ENCODE data around the gene MPC1.

The MPC1 gene

GRCh38 chr6:166422201-166422940 is 39.6 kb upstream of the MPC1 start:
- peaks cover 9% of the 10 kb centered on the region for H3K36me3 ChIP-seq
- H3K4me3 ChIP-seq (ENCODE audit: low read depth, low read length) = no peak overlapping the region
- H3K27me3 ChIP-seq = no peaks in the 10 kb centered on the region
- no peak for TF ChIP-seq CTCF (IDR thresholded peaks at IDR 0.05; ENCODE audit: low read depth, low read length)
- DNase-seq = no peak
- H3K4me1 ChIP-seq = no peaks in the 10 kb centered on the region
- H3K9me3 ChIP-seq = no peaks in the 10 kb centered on the region

- no peak for DNase-seq
- H3K4me3 ChIP-seq (ENCODE audit: low read depth, low read length) = no peak overlapping the region
- TF ChIP-seq CTCF (IDR thresholded peaks at IDR 0.05; ENCODE audit: low read depth, low read length) = peak; percentile 29
- H3K36me3 ChIP-seq = peaks cover 9% of the 10 kb centered on the region
- no peaks in the 10 kb centered on the region for H3K27me3 ChIP-seq
- no peaks in the 10 kb centered on the region for H3K9me3 ChIP-seq
- H3K4me1 ChIP-seq = no peaks in the 10 kb centered on the region
Measured at GRCh38 chr6:166420351-166420750, 37.6 kb upstream of the MPC1 start.

GRCh38 chr6:166419717-166420116 is 37.0 kb upstream of the MPC1 start:
- H3K4me3 ChIP-seq (ENCODE audit: low read depth, low read length) = no peak overlapping the region
- DNase-seq = no peak
- no peak for TF ChIP-seq CTCF (IDR thresholded peaks at IDR 0.05; ENCODE audit: low read depth, low read length)
- H3K27me3 ChIP-seq = no peaks in the 10 kb centered on the region
- no peaks in the 10 kb centered on the region for H3K4me1 ChIP-seq
- peaks cover 9% of the 10 kb centered on the region for H3K36me3 ChIP-seq
- H3K9me3 ChIP-seq = no peaks in the 10 kb centered on the region

GRCh38 chr6:166419286-166419685 is 36.5 kb upstream of the MPC1 start:
- no peaks in the 10 kb centered on the region for H3K27me3 ChIP-seq
- no peaks in the 10 kb centered on the region for H3K4me1 ChIP-seq
- DNase-seq = no peak
- no peak for TF ChIP-seq CTCF (IDR thresholded peaks at IDR 0.05; ENCODE audit: low read depth, low read length)
- no peak overlapping the region for H3K4me3 ChIP-seq (ENCODE audit: low read depth, low read length)
- no peaks in the 10 kb centered on the region for H3K9me3 ChIP-seq
- peaks cover 9% of the 10 kb centered on the region for H3K36me3 ChIP-seq

- Histone ChIP-seq H3K9me3 (no peaks in the 10 kb centered on the region), H3K27me3 (no peaks in the 10 kb centered on the region), H3K36me3 (peaks cover 9% of the 10 kb centered on the region), H3K4me3 (ENCODE audit: low read depth, low read length) (no peak overlapping the region), H3K4me1 (no peaks in the 10 kb centered on the region)
- no peak for DNase-seq
- TF ChIP-seq CTCF (IDR thresholded peaks at IDR 0.05; ENCODE audit: low read depth, low read length) = no peak
Measured at GRCh38 chr6:166418691-166419143, 36.0 kb upstream of the MPC1 start.

- H3K36me3 ChIP-seq = peaks cover 9% of the 10 kb centered on the region
- H3K9me3 ChIP-seq = no peaks in the 10 kb centered on the region
- no peaks in the 10 kb centered on the region for H3K4me1 ChIP-seq
- no peak for TF ChIP-seq CTCF (IDR thresholded peaks at IDR 0.05; ENCODE audit: low read depth, low read length)
- no peak overlapping the region for H3K4me3 ChIP-seq (ENCODE audit: low read depth, low read length)
- H3K27me3 ChIP-seq = no peaks in the 10 kb centered on the region
- DNase-seq = no peak
Measured at GRCh38 chr6:166417285-166417691, 34.5 kb upstream of the MPC1 start.

Data from BE2C (cell line).